ENCODE results near the gene ARMH3. TPM values are rescaled to one million over a fixed set of nuclear protein-coding genes. Genes with fewer than 3 reads are reported as not detected.

ARMH3 gene
- total and polyA plus RNA-seq, 10 of the 15 experiments (the other 5 are each of a cell fraction or from before 2014, with no cell fraction given) = 13.0 to 33.0 (median 16.4) TPM

GRCh38 chr10:101835362-101835761 lies 220.6 kb downstream of the ARMH3 start:
- no TSS peak for BruUV-seq (replicated peaks)
- Histone ChIP-seq H3K4me3 (no peak overlapping the region), H3K9ac (ENCODE audit: control insufficient read depth, insufficient read depth, low read length) (no peak overlapping the region), H4K20me1 (ENCODE audit: control insufficient read depth, insufficient read depth) (no peaks in the 10 kb centered on the region), H2AFZ (ENCODE audit: control insufficient read depth, low read depth, low read length) (no peak overlapping the region), H3K4me1 (ENCODE audit: control insufficient read depth, insufficient read depth, low read length) (peaks cover 19% of the 10 kb centered on the region), H3K4me2 (ENCODE audit: control insufficient read depth, insufficient read depth) (no peak overlapping the region), H3K79me2 (ENCODE audit: control insufficient read depth, insufficient read depth, low read length) (no peaks in the 10 kb centered on the region), H3K27ac (ENCODE audit: control insufficient read depth, insufficient read depth) (no peak overlapping the region), H3K27me3 (replicated peaks in 1 of 2; ENCODE audit: control insufficient read depth in 2 of 2, insufficient read depth in 2 of 2, low read length in 1 of 2) (no peaks in the 10 kb centered on the region), H3K9me3 (replicated peaks; ENCODE audit: control insufficient read depth, insufficient read depth, low read length) (no peaks in the 10 kb centered on the region), H3K36me3 (ENCODE audit: control insufficient read depth in 2 of 2, insufficient read depth in 2 of 2, low read length in 1 of 2) (no peaks in the 10 kb centered on the region; a peak in 1 of 4 replicates)
- TF ChIP-seq MEF2B (IDR thresholded peaks at IDR 0.05; ENCODE audit: partially characterized antibody, poor library complexity, severe bottlenecking) (no peak), HCFC1 (IDR thresholded peaks at IDR 0.05; ENCODE audit: low read length) (no peak), GABPA (IDR thresholded peaks at IDR 0.05; ENCODE audit: low read depth) (no peak), PAX8 (IDR thresholded peaks at IDR 0.05) (no peak), REST (IDR thresholded peaks at IDR 0.05; ENCODE audit: low read depth, low read length) (no peak)
- intact Hi-C loops (cut with micrococcal nuclease; ENCODE audit: unreplicated experiment) = loop anchor here (5.0 kb wide), 1 partner anchor 282 kb away; no protein-coding TSS in a partner anchor
- ChIA-PET RAD21 (ENCODE audit: unreplicated experiment) (interaction anchor here (1.0 to 9.5 kb wide), 4 partner anchors 17 to 240 kb away, joined by 3 to 538 read pairs (median 4); partner anchors contain the start of gene OGA), CTCF (interaction anchor here (0.5 to 17.0 kb wide), 26 partner anchors 8 to 563 kb away, joined by 3 to 697 read pairs (median 4); partner anchors contain the start of genes KCNIP2, NPM3 and OGA), SMC1A (ENCODE audit: uncharacterized antibody, unreplicated experiment) (interaction anchor here (0.6 to 13.6 kb wide), 7 partner anchors 17 to 237 kb away, joined by 3 to 407 read pairs (median 4); no protein-coding TSS in a partner anchor), POLR2A (interaction anchor here (0.6 to 0.7 kb wide), 2 partner anchors 296 to 995 kb away, joined by 3 to 4 read pairs; no protein-coding TSS in a partner anchor)
- no peak for DNase-seq (ENCODE audit: low read depth, low spot score)
- 87% methylated on average over 4 of the region's 4 CpGs for WGBS (ENCODE audit: insufficient coverage, insufficient replicate concordance, low lambda C conversion rate, missing lambda C conversion rate)
- ATAC-seq = no peak
- FAIRE-seq = no peak
- in situ Hi-C loops (cut with MboI) = no loop called here
